ENCODE results near the gene MRGPRF.
"Not testable (repeated sequence)": the region's sequence is repeated elsewhere in the genome, so short reads cannot be mapped to it uniquely, and the experiment has no call there.

The MRGPRF gene

DNA sequence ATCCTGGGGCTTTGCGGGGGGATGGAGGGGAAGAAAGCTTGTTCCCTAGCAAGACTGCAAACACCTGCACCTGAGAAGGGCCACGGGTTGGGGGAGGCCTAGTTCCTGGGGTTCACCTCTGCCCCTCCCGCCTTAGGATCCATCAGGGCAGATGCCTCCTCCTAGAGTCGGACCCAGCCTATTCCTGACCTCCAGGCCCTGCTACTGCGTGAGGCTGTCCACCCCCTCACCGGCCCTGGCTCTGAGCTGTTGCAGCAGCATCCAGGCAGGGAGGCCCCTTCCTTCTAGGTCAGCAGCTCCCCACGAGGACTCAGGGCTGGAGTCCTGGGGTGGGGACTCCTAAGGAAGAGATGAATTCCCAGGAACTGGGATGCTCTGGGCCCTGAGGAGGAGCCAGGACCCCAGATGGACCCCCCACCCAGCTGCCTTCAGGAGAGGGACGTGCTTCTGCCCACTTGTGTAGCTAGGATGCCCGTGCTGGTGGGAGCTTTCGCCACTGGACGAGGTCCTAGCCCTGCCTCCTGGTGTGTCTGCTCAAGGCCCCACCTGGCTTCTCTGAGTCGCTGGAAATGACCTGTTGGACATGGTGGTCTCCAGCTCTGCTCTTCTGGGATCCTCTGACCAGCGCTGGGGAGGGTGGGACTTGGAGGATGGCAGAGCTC, 10.3 kb downstream of the MRGPRF start:
- DNase-seq (ENCODE audit: low read depth), result no peak

DNA sequence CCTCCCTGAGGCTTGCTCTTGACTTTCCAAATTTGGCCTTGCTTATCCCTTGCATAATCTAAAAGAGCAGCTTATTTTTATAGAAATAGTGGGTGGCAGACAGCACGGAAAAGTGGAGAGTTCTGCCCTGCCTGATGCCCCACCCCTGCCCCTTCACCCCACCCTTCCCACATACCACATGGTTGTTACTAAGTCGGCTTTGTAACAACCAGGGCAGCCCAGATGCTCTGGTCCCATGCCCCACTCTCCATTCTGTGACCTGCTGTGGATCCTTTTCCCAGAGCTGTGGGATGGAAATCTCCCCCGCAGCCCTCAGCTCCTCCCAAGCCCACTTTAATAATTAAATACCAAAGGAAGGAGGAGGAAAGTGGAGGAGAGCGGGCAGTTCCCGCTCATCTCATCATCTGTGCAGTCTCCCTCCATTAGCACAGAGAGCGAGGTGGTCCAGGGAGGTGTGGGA, 10.9 kb downstream of the MRGPRF start:
- DNase-seq (ENCODE audit: low read depth), result peak; percentile 71

DNA sequence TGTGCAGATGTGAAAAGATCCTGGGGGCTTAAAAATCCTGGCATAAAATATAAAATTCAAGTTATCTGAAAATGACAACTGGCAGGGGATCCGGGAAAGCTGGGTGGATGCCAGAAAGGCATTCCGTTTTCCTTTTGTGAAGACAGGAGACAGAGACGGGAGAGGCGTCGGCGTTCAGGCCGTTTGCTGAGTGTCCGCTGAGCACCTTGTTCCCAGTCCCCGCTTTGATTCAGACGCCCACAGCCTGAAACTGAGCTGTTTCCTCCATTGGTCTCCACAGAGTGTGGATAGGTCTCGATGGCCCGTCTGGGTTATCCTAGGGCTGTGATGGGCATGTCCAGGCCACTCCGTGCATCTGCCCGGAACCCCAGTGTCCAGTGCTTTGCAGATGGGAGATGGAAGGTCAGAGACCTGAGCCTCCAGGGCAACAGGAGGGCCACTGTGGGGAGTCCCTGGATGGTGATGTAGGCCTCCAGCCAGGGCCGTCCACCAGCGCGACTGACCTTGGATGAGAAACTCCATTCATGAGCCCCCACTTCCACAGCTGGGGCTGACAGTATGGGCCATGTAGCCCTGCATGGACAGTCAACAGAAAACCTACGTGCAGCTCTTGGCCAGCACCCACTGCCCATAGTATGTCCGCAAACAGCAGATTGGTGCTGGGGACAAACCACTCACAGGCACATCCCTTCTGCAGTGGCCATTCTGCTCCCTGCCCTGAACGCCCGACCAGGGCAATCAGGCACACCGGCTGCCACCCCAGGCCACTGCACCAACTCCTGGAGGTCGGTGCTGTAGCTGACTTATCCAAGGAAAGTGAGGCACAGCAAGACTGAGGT, 11.6 kb downstream of the MRGPRF start:
- DNase-seq (ENCODE audit: low read depth), result no peak

DNA sequence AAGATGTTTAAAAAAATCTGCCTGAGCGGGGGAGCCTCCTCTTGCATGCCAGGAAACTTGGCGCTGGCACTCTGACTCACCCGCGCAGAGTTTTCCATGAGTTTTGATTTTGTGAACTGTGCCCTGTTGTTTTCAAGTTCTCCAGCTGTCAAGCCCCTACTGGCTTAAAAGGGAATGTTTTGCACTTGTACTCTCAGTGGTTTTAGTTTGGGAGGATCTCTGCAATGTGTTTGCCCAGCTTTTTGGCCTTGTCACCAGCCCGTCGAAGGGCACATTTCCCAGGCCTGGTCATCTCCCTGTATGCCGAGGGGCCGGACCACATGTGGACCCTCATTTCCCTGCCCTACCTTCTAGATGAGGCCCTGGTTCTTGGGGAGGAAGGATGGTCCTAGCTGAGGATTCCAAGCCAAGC, 12.2 kb downstream of the MRGPRF start:
- peak; percentile 88 for DNase-seq (ENCODE audit: low read depth)

DNA sequence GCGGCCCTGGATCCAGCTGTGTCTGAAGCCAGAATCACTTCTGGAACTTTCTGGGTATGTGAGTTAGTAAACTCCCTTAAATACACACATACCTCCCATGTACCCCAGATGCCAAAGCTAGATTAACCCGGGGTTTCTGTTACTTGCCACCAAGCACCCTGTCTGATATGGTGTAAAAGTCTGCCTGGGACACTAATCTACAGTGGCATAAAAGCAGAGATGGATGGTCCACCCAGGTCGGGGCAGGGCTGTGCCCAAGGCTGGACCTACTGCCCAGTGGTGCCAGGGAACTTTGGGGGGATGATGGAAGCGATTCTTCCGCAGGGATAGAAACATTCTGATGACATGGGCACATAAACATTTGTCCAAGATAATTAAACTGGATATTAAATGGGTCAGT, 12.7 kb downstream of the MRGPRF start:
- DNase-seq (ENCODE audit: low read depth), result no peak

DNA sequence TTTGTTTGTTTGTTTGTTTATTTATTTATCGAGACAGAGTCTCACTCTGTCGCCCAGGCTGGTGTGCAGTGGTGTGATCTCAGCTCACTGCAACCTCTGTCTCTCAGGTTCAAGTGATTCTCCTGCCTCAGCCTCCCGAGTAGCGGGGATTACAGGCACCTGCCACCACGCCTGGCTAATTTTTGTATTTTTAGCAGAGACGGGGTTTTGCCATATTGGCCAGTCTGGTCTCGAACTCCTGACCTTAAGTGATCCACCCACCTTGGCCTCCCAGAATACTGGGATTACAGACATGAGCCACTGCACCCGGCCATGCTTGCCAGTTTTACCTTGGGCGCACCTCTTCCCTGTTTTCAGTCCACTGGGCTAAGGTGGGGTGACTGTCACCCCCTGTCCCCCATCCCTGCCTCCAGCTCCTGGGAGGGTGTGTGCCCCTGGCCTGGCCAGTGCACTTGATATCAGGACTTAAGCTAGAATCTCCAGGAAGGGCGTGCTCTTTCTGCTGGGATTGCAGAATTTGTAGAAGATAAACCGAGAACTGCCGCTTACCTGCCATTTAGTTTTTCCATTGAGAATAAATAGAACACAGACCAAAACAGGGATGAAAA, 13.2 kb downstream of the MRGPRF start:
- not testable (repeated sequence) for DNase-seq (ENCODE audit: low read depth)

DNA sequence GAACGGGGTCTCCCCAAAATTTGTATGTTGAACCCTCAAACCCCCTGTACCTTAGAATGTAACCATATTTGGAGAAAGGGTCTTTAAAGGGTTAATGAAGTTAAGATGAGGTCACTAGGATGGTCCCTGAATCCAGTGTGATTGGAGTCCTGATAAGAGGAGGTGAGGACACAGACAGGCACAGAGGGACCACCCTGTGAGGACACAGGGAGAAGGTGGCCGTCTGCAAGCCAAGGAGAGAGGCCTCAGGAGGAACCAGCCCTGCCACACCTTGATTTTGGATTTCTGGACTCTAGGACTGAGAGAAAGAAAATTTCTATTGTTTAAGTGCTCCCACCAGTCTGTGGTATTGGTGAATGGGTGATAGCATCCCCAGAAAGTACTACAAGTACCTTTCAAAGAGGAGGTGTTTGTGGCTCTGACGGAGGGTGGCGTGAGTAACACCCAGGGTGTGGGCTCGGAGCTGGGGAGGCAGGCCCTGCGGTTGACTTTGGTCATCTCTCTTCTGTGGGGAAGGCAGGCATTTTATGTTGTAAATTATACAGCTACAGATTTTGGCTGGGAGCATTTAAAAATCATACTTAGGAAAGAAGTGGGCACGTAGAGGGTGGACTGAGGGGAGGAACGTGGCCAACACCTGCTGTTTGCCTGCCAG, 13.8 kb downstream of the MRGPRF start:
- no peak for DNase-seq (ENCODE audit: low read depth)

DNA sequence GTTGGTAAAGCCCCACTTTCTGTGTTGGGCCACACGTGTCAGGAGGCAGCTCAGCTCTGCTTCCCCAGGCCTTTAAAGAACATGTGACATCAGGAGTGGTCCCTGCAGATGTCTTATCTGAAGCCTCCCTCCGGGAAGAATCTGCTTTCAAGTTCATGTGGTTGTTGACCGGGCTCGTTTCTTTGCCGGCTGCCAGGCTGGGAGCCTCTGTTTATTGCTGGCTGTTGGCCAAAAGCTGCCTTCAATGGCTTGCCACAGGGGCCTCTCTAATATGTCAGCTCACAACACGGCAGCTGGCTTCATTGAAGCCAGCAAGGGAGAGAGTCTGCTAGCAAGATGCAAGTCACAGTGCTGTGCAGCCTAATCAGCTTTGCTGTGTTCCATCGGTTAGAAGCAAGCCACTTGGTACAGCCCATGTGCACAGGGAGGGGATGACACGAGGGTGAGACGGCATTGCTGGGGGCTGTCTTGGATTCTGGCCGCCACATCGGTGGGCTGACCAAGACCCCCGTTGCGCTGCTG, 14.6 kb downstream of the MRGPRF start:
- no peak for DNase-seq (ENCODE audit: low read depth)

DNA sequence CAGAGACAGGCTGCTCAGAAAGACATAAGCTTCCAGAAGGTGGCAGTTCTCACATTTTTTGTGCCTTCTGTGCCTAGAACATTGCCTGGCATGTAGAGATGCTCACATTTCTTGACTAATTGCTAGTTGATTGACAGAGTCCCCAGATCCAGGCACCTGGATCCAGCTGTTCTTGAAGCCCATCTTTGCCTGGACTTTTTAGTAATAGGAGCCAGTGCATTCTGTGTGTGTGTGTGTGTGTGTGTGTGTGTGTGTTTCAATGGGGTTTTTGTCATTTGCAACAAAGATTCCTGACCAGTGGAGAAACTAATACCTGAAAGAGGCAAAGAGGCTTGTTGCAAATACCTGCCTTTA, 15.1 kb downstream of the MRGPRF start:
- DNase-seq (ENCODE audit: low read depth), result no peak

DNA sequence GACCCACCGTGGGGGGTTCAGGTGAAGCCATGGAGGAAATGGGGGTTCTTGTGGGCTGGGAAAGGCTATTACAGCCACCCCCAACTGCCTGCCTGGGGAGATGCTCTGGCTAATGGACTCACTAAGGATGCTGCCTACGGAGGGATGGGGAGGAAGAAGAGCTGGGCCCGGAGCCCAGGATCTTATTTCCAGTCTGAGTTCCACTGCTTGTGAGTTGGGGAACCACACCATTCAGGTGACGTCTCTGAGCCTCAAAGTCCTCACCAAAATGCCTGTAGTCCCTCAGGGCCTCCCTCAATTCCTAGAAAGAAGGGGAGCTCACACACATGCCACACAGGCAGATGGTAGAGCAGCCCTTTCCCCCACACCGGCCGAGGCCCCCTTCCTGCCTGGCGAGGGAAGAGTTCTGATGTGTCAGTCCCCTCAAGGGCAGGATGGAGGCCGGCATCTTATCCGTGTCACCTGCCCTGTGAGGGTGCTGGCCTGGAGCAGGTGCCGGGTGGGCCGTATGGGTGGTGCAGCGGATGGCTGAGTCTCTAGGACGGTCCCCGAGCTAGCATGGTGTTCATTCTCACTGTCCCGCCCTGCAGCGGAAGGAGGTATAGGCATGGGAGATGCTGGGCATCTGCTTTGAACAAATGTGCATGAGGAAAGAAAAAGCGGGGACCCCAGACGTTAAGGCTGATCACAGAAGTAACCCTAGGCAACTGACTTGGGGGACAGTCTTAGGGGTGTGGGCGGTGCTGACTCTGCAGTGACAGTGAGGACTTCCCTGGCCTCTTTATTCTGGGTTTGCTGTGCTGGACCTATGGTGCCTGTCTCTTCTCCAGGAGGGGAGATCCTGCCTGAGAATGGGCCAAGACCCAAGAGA, 15.7 kb downstream of the MRGPRF start:
- no peak for DNase-seq (ENCODE audit: low read depth)

DNA sequence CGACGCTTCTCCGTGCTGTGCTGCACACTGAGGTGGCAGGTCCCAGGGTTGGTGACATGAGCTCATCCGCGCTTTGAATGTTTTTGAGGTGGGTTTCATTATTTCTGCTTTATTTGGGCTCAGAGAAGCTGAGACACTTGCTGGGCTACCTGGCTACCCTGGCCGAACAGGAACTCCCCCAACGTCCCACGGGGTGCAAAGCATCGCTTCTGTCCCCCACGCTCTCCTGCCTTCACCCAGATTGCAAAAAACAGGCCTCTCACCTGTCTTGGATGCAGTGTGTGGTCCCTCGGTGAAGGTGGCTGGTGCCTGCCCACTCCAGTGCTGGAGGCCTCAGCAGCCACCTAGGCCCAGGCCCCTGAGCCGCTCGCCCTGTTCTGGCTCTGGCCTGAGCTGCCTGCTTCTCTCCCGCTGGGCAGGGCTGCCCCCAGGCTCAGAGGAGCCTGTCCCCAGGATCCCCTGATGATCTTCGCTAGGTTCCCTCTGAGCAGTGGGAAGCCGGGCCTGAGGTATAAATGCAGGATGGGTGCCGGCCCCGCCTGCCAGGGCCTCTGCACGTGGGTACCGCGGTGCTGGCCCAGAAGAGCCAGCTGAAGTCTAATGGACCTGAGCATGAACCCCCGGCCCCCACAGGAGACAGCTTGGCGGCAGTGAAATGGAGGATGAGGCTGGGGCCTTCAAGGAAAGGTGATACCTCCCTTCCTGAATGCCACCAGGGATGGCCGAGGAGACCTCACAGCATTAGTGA, 16.5 kb downstream of the MRGPRF start:
- DNase-seq (ENCODE audit: low read depth), result no peak

DNA sequence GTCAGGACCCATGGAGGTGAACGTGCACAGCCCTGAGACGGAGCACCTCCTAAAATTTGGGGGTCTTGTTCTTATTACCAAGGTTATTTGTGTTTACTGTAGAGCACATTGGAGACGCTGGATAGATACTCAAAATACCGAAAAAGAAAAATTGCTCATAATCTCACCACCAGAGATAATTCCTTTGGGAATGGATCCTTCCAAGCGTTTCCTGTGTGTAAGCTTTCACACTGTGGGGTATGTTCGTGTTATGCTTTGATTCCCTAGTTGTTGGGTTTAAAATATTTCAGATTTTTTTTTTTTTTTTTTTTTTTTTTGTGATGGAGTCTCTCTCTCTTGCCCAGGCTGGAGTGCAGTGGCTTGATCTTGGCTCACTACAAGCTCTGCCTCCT, 18.2 kb downstream of the MRGPRF start:
- no peak for DNase-seq (ENCODE audit: low read depth)

DNA sequence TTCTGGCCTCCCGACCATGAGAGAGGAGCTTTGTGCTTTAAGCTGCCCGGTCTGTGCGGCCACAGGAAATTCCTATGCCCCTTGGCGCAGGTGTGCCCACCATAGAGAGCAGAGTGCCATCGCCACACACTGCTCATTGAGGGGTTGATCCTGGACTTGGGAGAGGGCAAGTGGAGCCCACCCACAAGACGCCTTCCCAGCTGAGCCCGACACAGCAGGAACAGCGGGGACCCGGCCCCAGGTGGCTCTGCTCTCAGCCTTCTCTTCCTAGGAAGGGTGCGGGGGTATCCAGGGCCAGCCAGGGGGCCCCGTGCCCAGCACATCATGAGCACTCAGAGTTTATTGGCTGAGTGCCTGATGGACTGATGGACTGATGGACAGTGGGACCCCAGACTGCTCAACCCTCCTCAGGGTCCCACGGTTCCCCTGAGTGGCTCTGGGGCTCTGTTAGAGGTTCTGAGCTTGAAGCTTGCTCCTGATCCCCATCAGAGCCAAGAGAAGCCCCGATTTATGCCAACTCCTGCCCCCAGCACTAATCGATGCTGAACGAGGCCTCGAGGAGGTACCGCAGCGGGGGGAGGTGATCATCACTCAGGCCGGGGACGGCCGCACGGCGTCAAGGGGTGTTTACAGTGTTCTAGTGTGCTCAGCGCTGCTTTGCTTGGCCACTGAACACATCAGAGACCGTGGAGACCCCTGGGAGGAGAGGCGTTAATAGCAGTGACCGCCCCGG, 18.7 kb downstream of the MRGPRF start:
- no peak for DNase-seq (ENCODE audit: low read depth)

DNA sequence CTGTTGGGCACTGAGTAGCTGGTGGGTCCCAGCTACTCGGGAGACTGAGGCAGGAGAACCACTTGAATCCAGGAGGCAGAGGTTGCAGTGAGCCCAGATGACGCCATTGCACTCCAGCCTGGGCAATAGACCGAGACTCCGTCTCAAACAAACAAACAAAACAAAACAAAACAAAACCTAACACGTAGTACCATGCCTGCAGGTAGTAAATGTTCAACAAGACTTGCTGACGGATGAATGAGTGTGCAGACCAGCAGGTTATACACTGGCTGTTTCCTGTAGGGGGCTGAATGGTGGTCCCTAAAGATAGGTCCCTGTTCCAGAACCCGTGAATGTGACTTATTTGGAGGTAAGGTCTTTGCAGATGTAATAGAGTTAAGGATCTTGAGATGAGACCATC, 19.5 kb downstream of the MRGPRF start:
- no peak for DNase-seq (ENCODE audit: low read depth)

DNA sequence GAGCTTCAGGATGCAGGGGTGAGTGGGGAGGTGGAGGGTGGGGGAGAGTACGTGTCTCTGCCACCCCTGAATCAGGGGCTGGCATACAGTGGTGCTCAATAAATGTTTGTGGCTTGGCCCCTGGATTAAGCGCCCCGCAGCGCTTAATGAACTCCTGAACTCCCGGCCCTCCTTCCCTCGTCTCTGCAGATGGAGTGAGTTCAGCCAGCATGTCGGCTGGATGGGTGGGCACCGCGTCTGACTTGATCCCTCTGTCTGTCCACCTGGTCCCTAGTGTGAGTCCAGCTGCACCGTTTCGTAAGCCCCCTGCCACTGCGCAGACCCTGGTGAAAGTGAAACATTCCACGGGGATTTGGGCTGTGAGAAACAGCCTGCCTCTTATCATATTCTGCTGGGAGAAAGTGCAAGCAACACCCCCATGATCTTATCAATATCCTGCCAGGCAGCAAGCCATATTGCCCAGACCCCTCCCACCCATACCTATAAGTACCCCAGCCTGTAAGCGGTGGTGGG, 20.2 kb downstream of the MRGPRF start:
- DNase-seq (ENCODE audit: low read depth), result no peak

DNA sequence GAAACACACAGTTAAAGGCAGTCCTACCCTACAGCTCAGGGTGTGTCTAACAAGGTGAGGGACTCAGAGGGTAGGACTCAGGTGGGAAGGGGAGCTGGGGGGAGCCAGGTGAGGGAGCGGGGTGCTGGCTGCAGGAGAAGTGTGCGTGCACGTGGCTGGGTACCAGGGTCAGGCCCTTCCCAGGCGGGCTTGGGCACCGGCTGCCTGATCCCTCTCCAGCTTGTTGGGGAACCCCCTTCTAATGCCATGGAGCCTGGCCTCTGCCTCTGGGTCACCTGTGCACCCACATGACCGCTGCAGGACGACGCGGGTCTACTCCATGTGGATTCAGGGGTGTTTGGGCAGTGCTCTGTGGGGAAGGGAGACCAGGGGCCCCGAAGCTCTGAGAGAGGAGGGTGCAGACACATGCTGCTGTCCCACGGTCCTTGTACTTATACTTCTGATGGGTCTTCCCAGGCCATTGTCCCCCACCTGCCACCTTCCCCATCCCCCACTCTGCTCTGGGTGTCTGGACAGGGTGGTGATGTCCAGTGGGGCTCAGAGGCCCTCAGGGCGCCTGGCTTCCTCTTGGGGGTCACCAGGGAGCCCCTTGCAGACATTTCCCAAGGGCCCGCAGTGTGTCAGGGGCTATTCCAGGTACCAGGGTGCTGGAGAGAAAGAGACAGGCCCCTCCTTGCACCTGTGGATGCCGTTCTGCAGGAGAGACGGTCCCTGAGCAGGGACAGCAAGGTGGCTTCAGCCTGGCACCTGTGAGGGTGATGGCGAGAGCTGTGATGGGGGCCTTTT, 21.9 kb downstream of the MRGPRF start:
- DNase-seq (ENCODE audit: low read depth), result no peak

DNA sequence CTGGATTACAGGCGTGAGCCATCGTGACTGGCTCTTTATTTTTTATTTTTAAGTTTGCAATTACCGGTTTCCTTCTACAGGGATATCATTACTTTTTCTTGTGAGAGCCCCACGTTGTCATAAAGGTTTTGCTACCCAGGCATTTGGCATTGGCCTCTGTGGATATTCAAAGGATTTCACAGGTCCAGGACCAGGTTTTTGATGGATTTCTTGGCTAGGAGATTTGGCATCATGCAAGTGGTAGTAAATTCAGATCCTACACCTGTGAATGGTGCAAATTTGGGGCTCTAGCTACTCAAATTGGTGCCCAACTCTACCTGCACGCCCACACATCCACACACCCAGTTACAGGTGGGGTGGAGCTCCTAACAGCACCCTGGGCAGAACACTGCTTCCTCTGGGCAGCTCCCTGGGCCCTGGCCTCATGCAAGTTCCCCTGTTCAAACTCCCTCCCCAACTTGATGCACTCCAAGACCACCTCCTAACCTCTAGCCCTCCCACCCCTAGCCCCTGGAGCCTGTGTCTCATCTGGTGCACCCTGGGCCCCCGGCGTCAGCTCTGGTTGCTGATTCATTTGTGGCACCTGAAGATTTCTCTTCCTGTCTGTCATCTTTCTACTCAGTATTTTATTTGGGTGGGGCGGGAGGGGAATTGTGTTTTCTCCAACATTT, 23.0 kb downstream of the MRGPRF start:
- no peak for DNase-seq (ENCODE audit: low read depth)

DNA sequence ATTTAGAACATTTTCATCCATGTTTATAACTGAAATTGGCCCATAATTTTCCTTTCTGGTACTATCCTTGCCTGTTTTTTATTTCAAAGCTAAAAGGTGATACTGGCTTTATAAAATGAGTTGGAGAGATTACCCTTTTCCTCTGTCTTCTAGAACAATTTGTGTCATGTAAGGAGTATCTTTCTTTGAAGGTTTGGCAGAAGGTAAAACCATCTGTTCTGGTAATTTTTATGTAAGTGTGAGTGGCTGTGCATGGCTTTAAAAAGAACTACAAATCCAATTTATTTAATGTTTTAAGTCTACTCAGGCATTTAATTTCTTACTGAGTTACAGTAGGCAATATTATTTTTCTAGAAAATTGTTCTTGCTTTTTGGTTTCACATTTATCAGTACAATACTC, 24.6 kb downstream of the MRGPRF start:
- DNase-seq (ENCODE audit: low read depth), result no peak
